GM10248 (cell line): ENCODE results near the gene LRSAM1.

Source experiments
- CTCF ChIA-PET: fragments of 300-600 bp; sonication (Branson Sonifier 250); formaldehyde crosslinking; extraction: SDS; loops from one replicate; lab custom pipeline; 2021; ENCODE audit warnings: antibody characterized with exemption; lab: Yijun Ruan, JAX
- POLR2A ChIA-PET: fragments of 350-650 bp; sonication (Branson Sonifier 250); formaldehyde crosslinking; extraction: SDS; loops from one replicate; lab custom pipeline; 2020; ENCODE audit warnings: antibody characterized with exemption; lab: Yijun Ruan, JAX
- DNase-seq: peaks from one replicate; pipeline ENCODE4 v3.0.0; 2012; ENCODE audit errors: extremely low spot score
- CTCF ChIP-seq: IDR thresholded peaks from 2 replicates; pipeline ENCODE4 v1.5.1; 2012; ENCODE audit warnings: mild to moderate bottlenecking, low read depth; ENCODE audit errors: extremely low read depth, missing control alignments, control extremely low read depth

Gene LRSAM1

GRCh38 chr9:127491516-127491915 lies 40.2 kb downstream of the LRSAM1 start:
- DNase-seq = no peak
- POLR2A ChIA-PET = no interaction called here
- CTCF ChIA-PET = interaction anchor here (0.8 to 1.3 kb wide), 2 partner anchors 9 to 13 kb away, joined by 3 to 4 read pairs; no protein-coding TSS in a partner anchor
- TF ChIP-seq CTCF = no peak

- ChIA-PET CTCF (interaction anchor here (1.0 to 1.6 kb wide), 3 partner anchors 8 to 13 kb away, joined by 3 to 8 read pairs (median 3); no protein-coding TSS in a partner anchor), POLR2A (no interaction called here)
- TF ChIP-seq CTCF = no peak
- DNase-seq = no peak
Measured at GRCh38 chr9:127492616-127493015, 41.3 kb downstream of the LRSAM1 start.

GRCh38 chr9:127493592-127494303 lies 42.4 kb downstream of the LRSAM1 start:
- ChIA-PET CTCF (interaction anchor here (1.0 to 1.6 kb wide), 3 partner anchors 10 to 29 kb away, joined by 3 to 8 read pairs (median 3); no protein-coding TSS in a partner anchor), POLR2A (no interaction called here)
- no peak for DNase-seq
- TF ChIP-seq CTCF = no peak

- DNase-seq = no peak
- ChIA-PET POLR2A (no interaction called here), CTCF (interaction anchor here (0.9 to 1.1 kb wide), 2 partner anchors 9 to 28 kb away, joined by 3 read pairs; no protein-coding TSS in a partner anchor)
- TF ChIP-seq CTCF = no peak
Measured at GRCh38 chr9:127494304-127494702, 43.0 kb downstream of the LRSAM1 start.

GRCh38 chr9:127495884-127496555 lies 44.7 kb downstream of the LRSAM1 start:
- no peak for TF ChIP-seq CTCF
- POLR2A ChIA-PET = no interaction called here
- CTCF ChIA-PET = no interaction called here
- no peak for DNase-seq

GRCh38 chr9:127496974-127497373 lies 45.7 kb downstream of the LRSAM1 start:
- no peak for DNase-seq
- no peak for TF ChIP-seq CTCF
- POLR2A ChIA-PET = no interaction called here
- CTCF ChIA-PET = no interaction called here
